Stimulated activated CD8-positive, alpha-beta memory T cell treated with anti-CD3 and anti-CD28 coated beads, Interleukin-12 subunit alpha, Interleukin-12 subunit beta, amount 100 ng/mL, for 1 hour (primary cell): ENCODE measurements around the gene KYAT1.

Source experiments
- DNase-seq: peaks from one replicate; pipeline ENCODE4 v3.0.0-alpha.2; 2020; ENCODE audit warnings: low read depth

The KYAT1 gene

DNA sequence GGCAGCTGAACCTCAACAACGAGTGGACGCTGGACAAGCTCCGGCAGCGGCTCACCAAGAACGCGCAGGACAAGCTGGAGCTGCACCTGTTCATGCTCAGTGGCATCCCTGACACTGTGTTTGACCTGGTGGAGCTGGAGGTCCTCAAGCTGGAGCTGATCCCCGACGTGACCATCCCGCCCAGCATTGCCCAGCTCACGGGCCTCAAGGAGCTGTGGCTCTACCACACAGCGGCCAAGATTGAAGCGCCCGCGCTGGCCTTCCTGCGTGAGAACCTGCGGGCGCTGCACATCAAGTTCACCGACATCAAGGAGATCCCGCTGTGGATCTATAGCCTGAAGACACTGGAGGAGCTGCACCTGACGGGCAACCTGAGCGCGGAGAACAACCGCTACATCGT is 26.6 kb upstream of the KYAT1 start:
- DNase-seq: no peak

DNA sequence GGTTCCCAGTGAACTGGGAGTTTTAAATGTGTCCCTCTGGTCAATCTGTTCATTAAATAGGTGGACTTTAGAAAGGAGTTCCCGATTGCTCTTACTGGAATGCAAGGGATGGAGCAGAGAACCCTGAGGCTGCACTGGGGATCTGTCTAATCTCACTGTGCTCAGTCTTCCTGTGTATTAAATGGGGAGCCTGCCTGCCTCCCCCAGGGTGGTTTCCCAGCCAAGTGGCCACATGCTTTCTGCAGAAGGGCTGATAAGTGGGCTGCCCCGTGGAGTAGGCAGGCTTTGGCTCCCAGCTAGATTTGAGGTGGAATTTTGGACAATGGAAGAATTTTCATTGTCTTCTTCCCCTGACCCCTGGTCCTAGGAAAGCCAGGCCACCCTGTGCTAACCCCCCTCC is 25.0 kb upstream of the KYAT1 start:
- no peak for DNase-seq

DNA sequence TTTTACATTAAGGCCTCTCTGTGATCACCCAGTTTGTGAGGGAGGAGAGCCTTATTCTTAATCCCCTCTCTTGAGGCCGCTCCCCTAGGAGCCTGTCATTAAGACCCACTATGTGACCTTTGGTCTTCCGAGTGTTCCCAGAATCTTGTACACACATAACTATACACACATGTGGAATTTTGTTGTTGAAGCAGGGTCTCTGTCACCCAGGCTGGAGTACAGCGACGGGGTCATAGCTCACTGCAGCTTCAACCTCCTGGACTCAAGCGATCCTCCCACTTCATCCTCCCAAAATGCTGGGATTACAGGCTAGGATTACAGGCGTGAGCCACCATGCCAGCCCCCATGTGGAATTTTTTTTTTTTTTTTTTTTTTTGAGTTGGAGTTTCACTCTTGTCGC is 24.2 kb upstream of the KYAT1 start:
- DNase-seq: no peak

DNA sequence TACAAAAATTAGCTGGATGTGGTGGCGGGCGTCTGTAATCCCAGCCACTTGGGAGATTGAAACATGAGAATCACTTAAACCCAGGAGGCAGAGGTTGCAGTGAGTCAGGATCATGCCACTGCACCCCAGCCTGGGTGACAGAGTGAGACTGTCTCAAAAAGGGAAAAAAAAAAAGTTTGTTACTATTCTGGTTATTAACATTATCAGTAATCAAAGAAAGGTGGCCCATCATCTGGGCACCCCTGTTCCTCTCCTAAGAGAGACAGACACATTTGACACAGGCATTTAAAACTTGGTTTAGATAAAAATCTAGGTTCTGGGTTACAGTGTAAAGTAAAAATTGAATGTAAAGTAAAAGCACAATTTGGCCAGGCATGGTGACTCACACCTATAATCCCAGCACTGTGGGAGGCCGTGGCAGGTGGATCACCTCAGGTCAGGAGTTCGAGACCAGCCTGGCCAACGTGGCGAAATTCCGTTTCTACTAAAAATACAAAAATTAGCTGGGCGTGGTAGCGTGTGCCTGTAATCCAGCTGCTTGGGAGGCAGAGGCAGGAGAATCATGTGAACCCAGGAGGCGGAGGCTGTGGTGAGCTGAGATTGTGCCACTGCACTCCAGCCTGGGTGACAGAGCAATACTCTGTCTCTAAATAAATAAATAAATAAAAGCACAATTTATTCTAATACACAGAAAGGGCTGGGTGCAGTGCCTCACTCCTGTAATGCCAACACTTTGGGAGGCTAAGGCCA is 22.3 kb upstream of the KYAT1 start:
- DNase-seq: no peak

DNA sequence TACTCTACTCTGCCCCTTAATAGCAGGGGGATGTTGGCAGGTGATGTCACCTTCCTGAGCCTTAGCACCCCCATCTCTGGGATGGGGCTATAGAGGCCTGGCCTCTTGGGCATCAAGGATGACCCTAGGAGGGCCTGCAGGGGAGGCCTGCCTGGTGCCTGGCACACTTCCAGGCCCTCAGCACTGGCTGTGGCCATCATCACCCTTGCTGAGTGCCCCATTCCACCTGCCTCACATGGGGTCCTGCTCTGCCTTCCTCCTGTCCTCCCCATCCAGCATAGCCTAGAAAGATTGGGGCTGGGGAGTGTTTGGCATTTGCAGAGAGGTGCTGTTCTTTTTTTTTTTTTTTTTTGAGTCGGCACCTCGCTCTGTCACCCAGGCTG is 21.3 kb upstream of the KYAT1 start:
- no peak for DNase-seq

DNA sequence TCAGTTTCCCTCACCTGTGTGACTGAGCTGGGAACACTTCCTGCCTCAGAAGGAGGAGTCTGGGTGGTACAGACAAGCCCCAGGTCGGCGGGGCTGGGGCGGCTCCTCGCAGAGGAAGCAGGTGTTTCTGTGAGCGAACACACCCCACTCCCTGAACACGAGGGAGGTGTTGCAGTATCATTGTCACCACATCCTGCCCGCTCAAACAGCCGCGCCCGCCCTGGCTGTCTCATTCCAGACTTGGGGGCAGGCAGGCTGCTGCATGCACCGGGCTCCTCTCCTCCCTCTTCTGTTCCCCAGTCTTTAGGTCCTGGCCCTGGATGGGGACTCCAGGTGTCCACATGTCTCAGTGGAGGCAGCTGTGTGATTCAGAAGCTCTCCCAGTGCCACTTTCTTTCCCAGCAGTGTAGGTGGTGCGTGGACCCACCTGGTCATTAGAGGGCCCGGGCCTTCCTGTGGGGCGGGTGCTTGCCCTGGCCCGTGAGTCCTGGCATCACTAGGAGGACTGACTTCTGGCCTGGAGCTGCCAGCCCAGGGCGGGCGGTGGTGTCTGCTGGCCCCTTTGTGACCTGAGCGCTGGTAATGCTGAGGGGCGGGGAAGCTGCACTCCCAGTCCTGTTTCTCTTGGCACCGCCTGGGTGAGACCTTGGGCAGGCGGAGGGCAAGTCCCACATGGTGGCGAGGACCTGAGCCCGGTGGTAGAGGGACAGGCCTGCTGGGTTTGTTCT is 20.8 kb upstream of the KYAT1 start:
- peak; percentile 83 for DNase-seq

DNA sequence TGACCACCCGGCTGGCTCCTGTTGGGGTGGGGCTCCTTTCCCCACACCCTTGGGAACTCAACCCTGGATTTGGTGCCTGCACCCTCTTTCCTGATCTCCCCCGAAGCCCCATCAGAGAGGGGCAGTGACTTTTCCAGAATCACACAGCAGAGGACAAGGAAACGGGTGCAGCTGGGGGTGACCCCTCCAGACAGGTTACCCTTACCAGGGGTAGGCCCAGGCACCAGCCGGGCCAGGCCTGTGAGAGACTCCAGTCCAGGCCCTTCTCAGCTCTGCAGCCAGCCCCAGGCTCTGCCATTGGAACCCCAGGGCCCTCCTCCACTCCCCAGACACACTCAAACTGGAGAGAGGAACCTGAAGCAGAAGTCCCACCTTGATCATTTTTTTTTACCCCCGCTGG is 20.1 kb upstream of the KYAT1 start:
- no peak for DNase-seq

DNA sequence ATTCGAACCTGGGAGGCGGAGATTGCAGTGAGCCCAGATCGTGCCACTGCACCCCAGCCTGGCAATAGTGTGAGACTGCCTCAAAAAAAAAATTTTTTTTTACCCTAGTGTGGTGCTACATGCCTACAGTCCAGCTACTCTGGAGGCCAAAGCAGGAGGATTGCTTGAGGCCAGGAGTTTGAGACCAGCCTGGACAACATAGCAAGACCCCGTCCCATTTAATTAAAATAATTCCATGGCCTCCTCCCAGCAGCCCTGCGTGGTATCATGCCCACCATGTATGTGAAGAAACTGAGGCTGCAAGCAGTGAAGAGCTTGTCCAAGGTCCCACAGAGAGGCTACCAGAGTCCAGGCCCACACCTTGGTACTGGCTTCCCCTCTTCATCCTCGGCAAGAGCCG is 19.6 kb upstream of the KYAT1 start:
- no peak for DNase-seq

DNA sequence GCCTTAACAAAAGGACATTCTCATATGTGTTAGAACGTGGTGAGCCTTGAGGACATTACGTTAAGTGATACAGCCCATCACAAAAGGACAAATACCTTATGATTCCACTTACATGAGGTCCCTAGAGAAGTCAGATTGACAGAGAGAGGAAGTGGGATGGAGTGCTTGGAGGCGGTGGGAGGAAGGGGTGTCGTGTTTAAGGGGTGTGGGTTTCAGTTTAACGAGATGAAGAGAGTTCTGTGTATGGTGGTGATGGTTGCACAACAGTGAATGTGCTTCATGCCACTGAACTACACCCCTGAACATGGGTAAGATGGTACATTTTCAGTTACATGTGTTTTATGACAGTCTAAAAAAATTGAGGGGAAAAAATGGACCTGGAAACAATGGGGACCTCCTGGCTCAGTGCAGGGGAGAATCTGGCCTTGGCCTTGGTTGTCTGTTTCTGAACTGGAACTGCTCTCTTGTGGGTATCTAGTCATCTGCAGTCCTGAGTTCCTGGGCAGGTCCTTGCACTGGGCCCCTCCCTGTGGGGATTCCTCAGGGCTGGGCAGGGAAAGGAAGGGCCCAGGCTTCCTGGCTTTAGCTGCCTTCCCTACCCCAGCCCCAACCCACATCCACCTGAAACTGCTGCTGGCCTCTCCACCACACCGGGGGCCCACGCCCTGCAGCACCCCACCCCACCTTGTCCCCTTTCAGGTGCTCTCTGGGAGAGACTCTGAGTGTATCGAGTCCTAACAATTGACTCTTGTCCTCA is 18.0 kb upstream of the KYAT1 start:
- no peak for DNase-seq

DNA sequence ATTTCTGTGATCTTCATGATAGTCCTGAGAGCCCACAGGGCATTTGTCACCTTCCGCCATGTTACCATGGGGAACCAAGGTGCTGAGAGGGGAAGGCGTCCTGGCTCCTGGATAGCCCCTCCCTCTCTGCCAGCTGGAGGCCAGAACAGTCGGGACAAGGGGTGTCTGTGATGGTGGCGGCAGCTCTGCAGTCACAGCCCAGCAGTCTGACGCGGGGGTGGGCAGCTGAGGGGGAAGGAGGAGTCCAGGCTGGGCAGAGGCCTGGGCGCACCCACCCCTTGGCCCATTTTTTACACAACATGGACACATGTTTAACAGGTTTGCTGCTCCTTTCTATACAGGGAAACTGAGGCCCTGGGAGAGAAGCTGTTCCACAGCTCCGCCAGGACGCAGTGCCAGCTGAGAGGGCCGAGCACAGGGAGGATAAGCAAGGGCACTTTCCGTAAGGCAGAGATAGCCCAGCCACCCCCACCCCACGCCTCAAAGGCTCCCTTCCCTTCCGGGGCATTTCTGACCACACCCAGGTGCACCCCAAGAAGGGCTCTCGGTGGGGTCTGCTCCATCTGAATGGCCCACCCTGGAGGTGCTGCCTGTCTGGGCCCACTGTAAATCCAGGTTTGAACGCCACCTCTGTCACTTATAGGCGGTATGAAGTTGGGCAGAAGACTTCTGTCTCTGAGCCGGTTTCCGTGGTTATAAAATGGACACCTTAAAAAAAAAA is 17.3 kb upstream of the KYAT1 start:
- no peak for DNase-seq

DNA sequence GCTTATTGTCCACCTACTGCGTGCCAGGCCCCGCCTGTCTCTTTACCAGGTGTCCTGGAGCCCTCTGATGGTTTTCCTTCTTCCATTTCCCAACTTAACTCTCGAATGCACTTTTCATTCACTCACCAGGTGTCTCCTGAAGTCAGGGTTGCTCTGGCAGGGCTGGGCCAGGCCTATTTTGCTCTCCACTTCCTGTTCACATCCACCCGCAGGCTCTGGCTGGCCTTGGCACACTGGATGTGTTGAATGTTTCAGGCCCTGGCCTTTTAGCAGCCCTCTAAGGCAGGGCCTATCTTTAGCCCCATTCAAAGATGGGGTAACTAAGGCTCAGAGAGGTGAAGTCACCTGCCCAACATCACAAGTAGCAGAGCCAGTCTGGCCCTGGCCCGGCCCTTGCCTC is 16.6 kb upstream of the KYAT1 start:
- no peak for DNase-seq

DNA sequence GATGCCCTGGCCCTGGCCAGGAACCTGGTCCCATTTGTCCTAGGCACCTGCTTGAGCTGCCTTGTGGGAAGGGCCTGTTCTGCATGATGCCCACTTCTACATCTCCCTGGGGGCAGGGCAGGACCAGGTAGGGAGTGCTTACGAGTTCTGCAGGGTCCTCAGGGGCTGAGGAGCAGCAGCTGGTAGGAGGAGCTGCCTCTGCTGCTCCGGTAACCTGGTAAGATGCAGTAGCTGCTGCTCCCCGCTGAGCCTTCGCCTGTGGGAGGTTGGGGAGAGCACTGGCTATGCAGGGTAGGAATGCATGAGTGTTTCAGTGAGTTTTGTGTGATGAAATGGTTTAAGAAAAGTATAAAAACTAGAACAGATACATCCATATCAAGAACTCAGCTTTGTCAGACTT is 13.8 kb upstream of the KYAT1 start:
- no peak for DNase-seq

DNA sequence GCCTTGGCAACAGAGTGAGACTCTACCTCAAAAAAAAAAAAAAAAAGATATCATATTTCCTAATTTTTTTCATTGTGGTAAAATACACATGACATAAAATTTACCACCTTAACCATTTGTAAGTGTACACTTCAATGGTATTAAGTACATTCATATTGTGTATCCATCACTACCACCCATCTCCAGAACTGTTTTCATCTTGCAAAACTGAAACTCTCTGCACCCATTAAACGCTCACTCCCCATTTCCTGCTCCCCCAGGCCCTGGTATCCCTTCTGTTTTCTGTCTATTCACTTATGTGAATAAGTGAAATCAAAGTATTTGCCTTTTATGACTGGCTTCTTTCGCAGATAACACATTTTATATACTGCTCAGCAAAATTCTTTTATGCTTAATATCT is 13.0 kb upstream of the KYAT1 start:
- DNase-seq: no peak

DNA sequence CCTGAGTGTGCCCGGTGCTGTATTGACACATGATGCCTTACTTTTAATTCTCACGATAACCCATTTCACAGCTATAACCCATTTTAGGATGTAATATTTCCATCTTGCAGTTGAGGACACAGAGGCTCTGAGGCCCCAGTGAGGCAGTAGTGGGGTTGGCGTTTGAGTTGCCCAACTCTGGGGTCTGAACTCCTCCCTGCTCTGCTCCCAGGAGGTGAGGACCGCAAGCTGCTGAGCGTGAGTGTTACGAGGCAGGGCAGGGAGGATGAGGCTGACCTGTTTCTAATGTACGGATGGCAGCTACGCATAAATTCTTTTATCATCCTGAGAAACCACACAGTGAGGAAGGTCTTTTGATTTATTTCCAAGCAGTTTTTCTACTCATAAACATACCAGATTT is 11.6 kb upstream of the KYAT1 start:
- DNase-seq: no peak

DNA sequence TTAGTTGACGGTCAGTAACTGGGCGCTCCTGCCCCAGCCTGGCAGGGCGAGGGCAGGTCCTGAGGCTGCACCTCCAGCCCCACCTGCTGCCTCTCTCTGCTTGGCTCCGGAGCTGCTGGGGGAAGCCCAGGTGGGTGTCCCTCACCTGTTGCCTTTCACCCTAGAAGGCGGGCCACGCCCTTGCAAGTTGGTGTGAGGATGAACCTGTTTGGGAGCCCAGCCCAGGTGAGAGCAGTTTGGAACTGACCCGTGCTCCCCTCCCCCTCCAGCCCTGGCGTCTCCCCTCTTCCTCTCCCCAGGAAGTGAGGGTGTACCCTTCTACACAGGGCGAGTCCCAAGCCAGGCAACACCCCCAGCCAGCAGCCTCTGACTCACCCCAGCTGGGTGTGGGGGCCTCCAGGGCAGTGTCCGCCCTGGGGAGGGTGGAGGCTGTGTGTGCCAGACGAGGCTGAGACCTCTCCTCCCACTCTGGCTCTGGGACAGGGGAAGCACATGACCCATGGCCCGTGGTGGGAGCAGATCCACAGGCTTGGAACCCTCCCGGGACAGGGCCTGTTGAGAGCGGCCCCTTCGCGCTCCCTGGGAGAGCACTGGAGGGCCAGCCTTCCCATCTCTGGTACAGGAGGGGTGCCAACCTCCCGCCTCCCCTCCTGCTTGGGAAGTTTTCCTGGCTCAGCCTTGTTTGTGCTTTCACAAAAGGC is 10.6 kb upstream of the KYAT1 start:
- DNase-seq: no peak

DNA sequence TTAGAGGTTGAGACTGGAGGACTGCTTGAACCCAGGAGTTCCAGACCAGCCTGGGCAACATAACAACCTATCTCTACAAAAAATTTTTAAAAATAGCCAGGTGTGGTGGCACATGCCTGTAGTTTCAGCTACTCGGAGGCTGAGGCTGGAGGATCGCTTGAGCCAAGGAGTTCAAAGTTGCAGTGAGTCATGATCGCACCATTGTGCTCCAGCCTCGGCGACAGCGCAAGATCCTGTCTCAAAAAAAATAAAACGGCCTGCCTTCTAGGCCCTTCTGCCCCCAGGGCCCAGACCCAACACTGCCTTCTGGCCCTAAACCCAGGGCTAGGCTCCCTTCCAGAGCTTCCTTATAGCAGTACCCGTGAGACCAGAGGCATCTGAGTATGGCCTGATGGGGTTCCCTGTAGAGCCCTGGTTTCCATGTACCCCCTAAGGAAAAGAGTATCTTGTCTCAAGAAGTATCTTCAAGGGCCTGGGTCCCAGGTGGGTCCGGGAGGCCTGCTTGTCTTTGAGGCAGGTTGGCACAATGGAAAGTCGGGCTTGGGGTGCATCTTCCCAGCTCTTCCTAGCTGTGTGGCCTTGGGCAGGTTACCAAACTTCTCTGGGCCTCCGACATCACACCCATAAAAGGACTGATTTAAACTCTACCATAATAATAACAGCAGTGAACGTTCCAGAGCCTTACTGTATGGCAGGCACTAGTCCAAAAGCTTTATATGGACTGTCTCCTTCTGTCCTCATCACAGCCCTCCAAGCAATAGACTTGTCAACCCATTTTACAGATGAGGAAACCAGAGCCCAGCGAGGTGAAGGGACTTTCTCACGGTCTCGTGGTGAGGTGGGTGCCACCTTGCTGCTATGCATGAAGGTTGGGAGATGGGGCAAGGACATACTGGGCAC is 9.8 kb upstream of the KYAT1 start:
- DNase-seq: no peak

DNA sequence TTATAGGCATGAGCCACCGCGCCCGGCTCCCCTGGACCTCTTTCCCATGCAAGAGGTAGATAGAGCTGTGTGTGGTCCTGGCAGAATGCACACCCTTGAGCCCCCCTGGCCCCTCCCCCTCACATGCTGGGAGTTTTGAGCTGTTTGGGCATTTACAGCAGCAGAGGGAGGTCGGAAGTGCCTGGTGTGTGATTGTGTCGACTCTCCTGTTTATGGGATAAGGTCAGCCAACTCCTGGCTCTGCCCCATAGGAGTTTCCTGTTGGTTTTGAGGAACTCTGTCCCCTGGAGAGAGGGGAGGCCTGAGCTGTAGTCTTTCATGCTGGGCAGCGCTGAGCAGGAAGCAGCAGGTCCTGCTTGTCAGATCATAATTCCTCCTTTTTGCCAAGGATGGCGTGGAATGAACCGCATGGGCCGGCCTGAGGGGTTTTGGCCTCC is 6.2 kb upstream of the KYAT1 start:
- no peak for DNase-seq

DNA sequence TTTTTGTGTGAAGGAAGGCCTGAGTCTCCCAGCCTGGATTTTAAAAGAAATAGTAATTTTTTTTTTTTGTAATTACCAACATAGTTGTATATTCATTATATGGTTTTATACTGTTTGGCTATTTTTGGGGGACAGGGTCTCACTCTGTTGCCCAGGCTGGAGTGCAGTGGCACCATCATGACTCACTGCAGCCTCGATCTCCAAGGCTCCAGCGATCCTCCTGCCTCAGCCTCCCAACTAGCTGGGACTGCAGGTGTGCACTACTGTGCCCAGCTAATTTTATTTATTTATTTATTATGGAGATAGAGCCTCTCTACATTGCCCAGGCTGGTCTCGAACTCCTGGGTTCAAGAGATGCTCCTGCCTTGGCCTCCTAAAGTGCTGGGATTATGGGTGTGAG is 5.3 kb upstream of the KYAT1 start:
- DNase-seq: no peak

DNA sequence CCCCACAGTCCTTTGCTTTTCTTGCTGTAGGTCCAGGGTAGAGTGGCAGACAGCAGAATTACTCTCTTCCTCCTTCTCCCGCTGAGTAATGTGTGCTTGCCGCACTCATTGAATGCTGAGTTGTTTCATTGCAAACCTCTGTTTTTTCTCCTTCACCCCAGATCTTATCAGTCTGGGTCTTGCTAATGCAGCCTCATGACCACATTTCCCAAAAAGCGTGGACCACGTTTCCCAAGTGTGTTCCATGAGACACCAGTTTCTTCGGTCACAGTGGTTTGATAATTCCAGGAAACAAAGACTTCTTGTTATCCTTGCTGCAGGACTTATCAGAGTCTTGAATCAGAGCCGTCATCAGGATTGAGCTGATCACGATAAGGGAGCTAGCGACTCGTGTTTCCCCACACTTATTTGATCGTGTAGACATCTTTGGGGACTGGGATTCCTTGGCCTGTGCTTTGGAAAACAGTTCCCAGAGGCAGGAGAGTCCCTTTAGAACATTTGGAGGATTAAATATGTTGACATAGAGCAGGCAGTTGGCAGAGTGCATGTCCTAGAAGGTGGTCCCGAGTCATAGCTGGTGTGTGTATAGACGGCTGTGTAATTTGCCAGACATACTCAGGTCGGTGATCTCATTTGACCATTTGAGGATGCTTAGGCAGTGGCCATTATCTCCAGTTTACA is 4.6 kb upstream of the KYAT1 start:
- DNase-seq: no peak

DNA sequence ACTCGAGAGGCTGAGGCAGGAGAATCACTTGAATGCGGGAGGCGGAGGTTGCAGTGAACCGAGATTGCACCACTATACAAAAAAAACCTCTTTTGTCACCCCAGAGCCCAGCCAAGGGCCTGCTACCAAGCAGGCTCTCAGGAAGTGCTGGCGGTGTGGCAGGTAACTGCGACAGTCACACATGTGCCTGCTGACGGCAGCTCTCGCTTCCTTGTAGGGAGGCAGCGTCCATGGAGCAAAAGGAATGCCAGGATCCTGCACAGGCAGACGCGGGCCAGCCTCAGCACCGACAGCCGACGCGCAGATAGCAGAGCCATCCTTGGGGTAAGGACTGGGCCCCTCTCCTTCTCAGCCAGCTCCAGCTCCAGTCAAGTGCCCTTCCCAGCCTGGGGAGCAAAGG is 4.0 kb upstream of the KYAT1 start:
- no peak for DNase-seq
